B cell (primary cell): Measurements from ENCODE around the gene PLA2G4F.

Source experiments
- CTCF ChIP-seq: fragments of 200-600 bp; IDR thresholded peaks from one replicate; pipeline ENCODE4 v1.8.0; 2022; ENCODE audit warnings: antibody characterized with exemption, mild to moderate bottlenecking
- EZH2 ChIP-seq: IDR thresholded peaks from 2 replicates; pipeline ENCODE4 v1.6.1; 2012; ENCODE audit warnings: borderline replicate concordance, low read depth, mild to moderate bottlenecking, moderate library complexity, low read length; ENCODE audit not compliant: insufficient read depth, poor library complexity, severe bottlenecking

GRCh38 chr15:42089942-42090341 lies 66.5 kb downstream of the PLA2G4F start:
- TF ChIP-seq CTCF (no peak), EZH2 (no peak)
